MM.1S (cell line): ENCODE data around the gene RNF125.

Source experiments
- DNase-seq: peaks from one replicate; pipeline ENCODE4 v3.0.0-alpha.2; 2015
- H2AFZ ChIP-seq: fragments of 300-600 bp; sonication (generic); 2 replicates; pipeline ENCODE4 v1.6.0; 2016; ENCODE audit warnings: antibody characterized with exemption, low read length
- H3F3A ChIP-seq: fragments of 300-600 bp; sonication (generic); 2 replicates; pipeline ENCODE4 v1.6.1; 2016; ENCODE audit warnings: mild to moderate bottlenecking, antibody characterized with exemption, low read length, moderate library complexity, mixed read lengths; ENCODE audit not compliant: insufficient read depth
- H3K27ac ChIP-seq: fragments of 300-600 bp; sonication (generic); 2 replicates; pipeline ENCODE4 v1.5.1; 2016; ENCODE audit warnings: mild to moderate bottlenecking, low read length
- H3K27me3 ChIP-seq: fragments of 300-600 bp; sonication (generic); replicated peaks from 2 replicates; pipeline ENCODE4 v1.6.0; 2016; ENCODE audit warnings: low read length; ENCODE audit not compliant: insufficient read depth
- H3K36me3 ChIP-seq: fragments of 300-600 bp; sonication (generic); replicated peaks from 2 replicates; pipeline ENCODE4 v1.6.1; 2016; ENCODE audit warnings: mild to moderate bottlenecking, low read length, mixed read lengths; ENCODE audit not compliant: insufficient read depth
- H3K4me1 ChIP-seq: fragments of 300-600 bp; sonication (generic); 2 replicates; pipeline ENCODE4 v1.6.1; 2016; ENCODE audit warnings: low read length, mixed read lengths
- H3K4me2 ChIP-seq: fragments of 300-600 bp; sonication (generic); 2 replicates; pipeline ENCODE4 v1.6.0; 2016; ENCODE audit warnings: low read depth, low read length
- H3K4me3 ChIP-seq: fragments of 300-600 bp; sonication (generic); 2 replicates; pipeline ENCODE4 v1.5.1; 2016; ENCODE audit warnings: low read length, mixed read lengths
- H3K79me2 ChIP-seq: fragments of 300-600 bp; sonication (generic); 2 replicates; pipeline ENCODE4 v1.6.1; 2016; ENCODE audit warnings: mixed run types, low read length, mixed read lengths
- H3K9ac ChIP-seq: fragments of 300-600 bp; sonication (generic); 2 replicates; pipeline ENCODE4 v1.6.1; 2016; ENCODE audit warnings: low read length, mixed read lengths
- H3K9me2 ChIP-seq: fragments of 300-600 bp; sonication (generic); replicated peaks from 2 replicates; pipeline ENCODE4 v1.6.1; 2016; ENCODE audit warnings: mild to moderate bottlenecking, low read length, mixed read lengths; ENCODE audit not compliant: insufficient read depth
- H3K9me3 ChIP-seq: fragments of 300-600 bp; sonication (generic); replicated peaks from 2 replicates; pipeline ENCODE4 v1.6.1; 2016; ENCODE audit warnings: mild to moderate bottlenecking, low read length, mixed read lengths; ENCODE audit not compliant: insufficient read depth
- H4K20me1 ChIP-seq: fragments of 300-600 bp; sonication (generic); 2 replicates; pipeline ENCODE4 v1.6.1; 2016; ENCODE audit warnings: mild to moderate bottlenecking, low read length, moderate library complexity, mixed read lengths; ENCODE audit not compliant: insufficient read depth
- EZH2 ChIP-seq: fragments of 300-600 bp; sonication (generic); optimal IDR thresholded peaks from 2 replicates; pipeline ENCODE3; 2017; ENCODE audit warnings: low read depth, mild to moderate bottlenecking, antibody characterized with exemption, low read length, mixed read lengths
- EZH2phosphoT487 ChIP-seq: fragments of 300-600 bp; sonication (generic); IDR thresholded peaks from 2 replicates; pipeline ENCODE4 v1.6.1; 2018; ENCODE audit warnings: antibody characterized with exemption, low read length
- TF ChIP-seq, protein P1 (sequence below): fragments of 300-600 bp; sonication (generic); IDR thresholded peaks from 2 replicates; pipeline ENCODE4 v1.5.1; 2016; ENCODE audit warnings: antibody characterized with exemption, low read length, mixed read lengths

The RNF125 gene

DNA sequence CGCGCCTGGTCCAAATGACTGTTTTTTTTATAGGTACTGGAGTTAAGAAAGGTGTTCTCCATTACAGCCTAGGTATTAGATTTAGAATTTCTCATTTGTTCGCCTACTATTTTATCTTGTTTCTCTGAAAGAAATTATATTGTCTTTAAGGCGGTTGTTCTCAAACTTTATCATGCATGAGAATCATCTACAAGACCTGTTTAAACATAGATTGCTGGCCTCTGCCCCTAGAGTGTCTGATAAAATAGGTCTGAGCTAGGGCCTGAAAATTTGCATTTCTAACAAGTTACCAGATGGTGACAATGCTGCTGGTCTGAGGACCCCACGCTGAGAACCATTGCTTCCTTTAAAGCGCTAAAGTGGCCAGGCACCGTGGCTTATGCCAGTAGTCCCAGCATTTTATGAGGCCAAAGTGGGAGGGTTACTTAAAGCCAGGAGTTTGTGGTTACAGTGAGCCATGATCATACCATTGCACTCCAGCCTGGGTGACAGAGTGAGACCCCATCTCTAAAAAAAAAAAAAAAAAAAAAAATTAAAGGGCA is 39.1 kb downstream of the RNF125 start:
- Histone ChIP-seq H3K36me3 (no peaks in the 10 kb centered on the region), H3K4me1 (no peaks in the 10 kb centered on the region), H3K27ac (no peak overlapping the region), H2AFZ (no peak overlapping the region), H3F3A (no peaks in the 10 kb centered on the region), H3K27me3 (no peaks in the 10 kb centered on the region), H4K20me1 (no peaks in the 10 kb centered on the region), H3K9ac (no peak overlapping the region), H3K4me2 (no peak overlapping the region), H3K79me2 (no peaks in the 10 kb centered on the region), H3K9me3 (no peaks in the 10 kb centered on the region), H3K9me2 (no peaks in the 10 kb centered on the region), H3K4me3 (no peak overlapping the region)
- DNase-seq, result no peak
- TF ChIP-seq EZH2phosphoT487, result no peak
- TF ChIP-seq, protein P1, sequence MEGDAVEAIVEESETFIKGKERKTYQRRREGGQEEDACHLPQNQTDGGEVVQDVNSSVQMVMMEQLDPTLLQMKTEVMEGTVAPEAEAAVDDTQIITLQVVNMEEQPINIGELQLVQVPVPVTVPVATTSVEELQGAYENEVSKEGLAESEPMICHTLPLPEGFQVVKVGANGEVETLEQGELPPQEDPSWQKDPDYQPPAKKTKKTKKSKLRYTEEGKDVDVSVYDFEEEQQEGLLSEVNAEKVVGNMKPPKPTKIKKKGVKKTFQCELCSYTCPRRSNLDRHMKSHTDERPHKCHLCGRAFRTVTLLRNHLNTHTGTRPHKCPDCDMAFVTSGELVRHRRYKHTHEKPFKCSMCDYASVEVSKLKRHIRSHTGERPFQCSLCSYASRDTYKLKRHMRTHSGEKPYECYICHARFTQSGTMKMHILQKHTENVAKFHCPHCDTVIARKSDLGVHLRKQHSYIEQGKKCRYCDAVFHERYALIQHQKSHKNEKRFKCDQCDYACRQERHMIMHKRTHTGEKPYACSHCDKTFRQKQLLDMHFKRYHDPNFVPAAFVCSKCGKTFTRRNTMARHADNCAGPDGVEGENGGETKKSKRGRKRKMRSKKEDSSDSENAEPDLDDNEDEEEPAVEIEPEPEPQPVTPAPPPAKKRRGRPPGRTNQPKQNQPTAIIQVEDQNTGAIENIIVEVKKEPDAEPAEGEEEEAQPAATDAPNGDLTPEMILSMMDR, result no peak
- TF ChIP-seq EZH2, result no peak

DNA sequence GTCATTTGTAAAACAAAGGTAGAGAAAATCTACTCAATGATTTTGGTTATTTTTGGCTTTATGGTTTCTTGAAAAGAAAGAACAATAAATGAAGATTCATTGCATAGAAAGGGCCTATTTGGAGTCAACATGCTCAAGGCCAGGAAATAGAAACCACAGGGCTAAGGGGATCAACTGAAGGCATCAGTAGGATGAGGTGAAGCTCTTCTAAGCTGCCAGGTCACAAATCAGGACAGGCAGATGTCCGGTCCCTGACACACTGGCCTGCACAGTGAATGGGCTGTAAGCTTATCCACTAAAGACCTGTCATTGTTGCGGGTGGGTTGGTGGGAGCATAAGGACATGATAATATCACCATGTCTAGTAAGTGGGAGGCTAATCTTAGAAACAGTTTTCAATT is 41.4 kb downstream of the RNF125 start:
- TF ChIP-seq, protein P1, result no peak
- no peak overlapping the region for H3K27ac ChIP-seq
- no peaks in the 10 kb centered on the region for H3K4me1 ChIP-seq
- no peak for DNase-seq
- no peaks in the 10 kb centered on the region for H4K20me1 ChIP-seq
- no peak overlapping the region for H2AFZ ChIP-seq
- H3K9me3 ChIP-seq, result no peaks in the 10 kb centered on the region
- H3K4me3 ChIP-seq, result no peak overlapping the region
- H3K79me2 ChIP-seq, result no peaks in the 10 kb centered on the region
- H3K9ac ChIP-seq, result no peak overlapping the region
- no peaks in the 10 kb centered on the region for H3K9me2 ChIP-seq
- no peaks in the 10 kb centered on the region for H3K36me3 ChIP-seq
- H3F3A ChIP-seq, result no peaks in the 10 kb centered on the region
- no peak overlapping the region for H3K4me2 ChIP-seq
- no peaks in the 10 kb centered on the region for H3K27me3 ChIP-seq

DNA sequence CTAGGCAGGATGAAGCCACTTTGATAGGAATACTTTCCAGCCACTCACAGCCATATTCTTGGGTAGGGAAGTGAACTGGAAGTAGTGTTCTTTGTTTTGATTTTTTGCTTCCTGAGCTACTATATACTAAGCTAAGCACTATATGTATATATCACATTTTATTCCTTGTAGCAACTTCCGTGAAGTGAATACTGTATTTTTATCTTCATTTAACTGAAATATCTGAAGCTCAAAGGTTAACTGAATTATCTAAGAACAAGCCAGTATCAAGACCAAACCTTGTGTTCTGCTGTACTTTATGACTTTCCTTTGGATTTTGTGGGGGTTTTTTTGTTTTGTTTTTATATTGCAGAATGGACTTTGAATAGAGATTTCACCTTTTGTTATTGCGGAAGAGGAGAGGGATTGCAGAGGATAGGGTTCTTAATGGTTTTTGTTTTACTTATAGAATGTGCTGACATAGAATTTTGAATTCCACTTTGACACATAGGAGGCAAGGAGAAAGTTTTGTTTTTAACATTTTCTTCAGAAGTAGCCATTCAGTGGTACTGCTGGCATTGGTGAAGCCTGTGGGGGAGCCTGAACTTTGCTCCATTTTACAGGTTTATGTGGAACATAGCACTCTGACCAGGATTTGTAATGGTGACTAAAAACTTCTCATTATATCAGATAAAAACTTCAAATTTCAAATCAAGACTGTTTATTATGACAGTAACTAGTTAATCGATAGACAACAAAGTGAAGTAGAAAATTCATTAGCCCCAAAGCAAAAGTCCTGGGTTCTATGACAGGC is 48.9 kb downstream of the RNF125 start:
- TF ChIP-seq, protein P1, result no peak
- TF ChIP-seq EZH2, result no peak
- no peak for TF ChIP-seq EZH2phosphoT487
- Histone ChIP-seq H3K36me3 (no peaks in the 10 kb centered on the region), H2AFZ (no peak overlapping the region), H3K9me3 (no peaks in the 10 kb centered on the region), H3K4me1 (no peaks in the 10 kb centered on the region), H3K9ac (no peak overlapping the region), H3K4me3 (no peak overlapping the region), H3F3A (no peaks in the 10 kb centered on the region), H4K20me1 (no peaks in the 10 kb centered on the region), H3K27me3 (no peaks in the 10 kb centered on the region), H3K79me2 (no peaks in the 10 kb centered on the region), H3K9me2 (no peaks in the 10 kb centered on the region), H3K4me2 (no peak overlapping the region), H3K27ac (no peak overlapping the region)
- DNase-seq, result no peak
